ENCODE data around the gene OTOG.

Gene OTOG

GRCh38 chr11:17518366-17518765 lies 28.7 kb upstream of the OTOG start:
- no peak for DNase-seq

GRCh38 chr11:17519061-17519885 lies 27.8 kb upstream of the OTOG start:
- DNase-seq, result no peak

GRCh38 chr11:17521106-17521900 lies 25.8 kb upstream of the OTOG start:
- DNase-seq, result no peak

- DNase-seq, result no peak
Observed at GRCh38 chr11:17522655-17523054, 24.4 kb upstream of the OTOG start.

- DNase-seq, result no peak
Observed at GRCh38 chr11:17524221-17524620, 22.8 kb upstream of the OTOG start.

GRCh38 chr11:17525570-17525969 lies 21.5 kb upstream of the OTOG start:
- DNase-seq, result no peak

GRCh38 chr11:17526326-17526725 lies 20.7 kb upstream of the OTOG start:
- no peak for DNase-seq

GRCh38 chr11:17526931-17527627 lies 20.0 kb upstream of the OTOG start:
- DNase-seq, result no peak

- no peak for DNase-seq
Observed at GRCh38 chr11:17527628-17527995, 19.4 kb upstream of the OTOG start.

- DNase-seq, result peak; percentile 60 to 69
Observed at GRCh38 chr11:17528181-17528691, 18.8 kb upstream of the OTOG start.

GRCh38 chr11:17528906-17529843 lies 17.9 kb upstream of the OTOG start:
- no peak for DNase-seq

- no peak for DNase-seq
Observed at GRCh38 chr11:17529844-17530185, 17.2 kb upstream of the OTOG start.

- DNase-seq, result no peak
Observed at GRCh38 chr11:17531071-17531600, 15.9 kb upstream of the OTOG start.

- DNase-seq, result no peak
Observed at GRCh38 chr11:17531636-17532113, 15.4 kb upstream of the OTOG start.

- no peak for DNase-seq
Observed at GRCh38 chr11:17532784-17533183, 14.3 kb upstream of the OTOG start.

GRCh38 chr11:17533341-17533740 lies 13.7 kb upstream of the OTOG start:
- DNase-seq, result no peak

- DNase-seq, result no peak
Observed at GRCh38 chr11:17533778-17534415, 13.2 kb upstream of the OTOG start.

GRCh38 chr11:17535488-17535887 lies 11.6 kb upstream of the OTOG start:
- no peak for DNase-seq

- DNase-seq, result no peak
Observed at GRCh38 chr11:17537261-17537660, 9.8 kb upstream of the OTOG start.

- no peak for DNase-seq
Observed at GRCh38 chr11:17538054-17538453, 9.0 kb upstream of the OTOG start.

GRCh38 chr11:17538731-17539130 lies 8.3 kb upstream of the OTOG start:
- no peak for DNase-seq
